ENCODE results near the gene MAP2K2. TPM values are rescaled to one million over a fixed set of nuclear protein-coding genes. Genes with fewer than 3 reads are reported as not detected.

Gene MAP2K2
- polyA plus RNA-seq, 3 donors: 30.5 to 94.5 (median 40.2) TPM

GRCh38 chr19:4103080-4103433 is 20.9 kb downstream of the MAP2K2 start:
- Mint-ChIP-seq H3K36me3 (peaks cover 63 to 93% of the 10 kb centered on the region in 2 donors), H3K4me1 (peaks cover 8% of the 10 kb centered on the region), H3K9me3 (no peaks in the 10 kb centered on the region), H3K27me3 (ENCODE audit: low read depth in 3 of 3) (no peaks in the 10 kb centered on the region), H3K4me3 (no peak overlapping the region), H3K27ac (peak overlapping the region in 1 of 7 donors; percentile 43)
- no peak for DNase-seq
- no peak overlapping the region for H3K27ac ChIP-seq (ENCODE audit: low read depth in 1 of 2, low read length in 2 of 2)
- H3K79me2 ChIP-seq (ENCODE audit: insufficient read depth, low read length): no peaks in the 10 kb centered on the region
- H2AFZ ChIP-seq (ENCODE audit: insufficient read depth, low read depth, low read length, poor library complexity, severe bottlenecking): no peak overlapping the region
- WGBS (ENCODE audit: insufficient coverage): 28% methylated on average over 8 of the region's 9 CpGs
- peaks cover 19% of the 10 kb centered on the region for H4K20me1 ChIP-seq (ENCODE audit: insufficient read depth, low read length)
- intact Hi-C loops (cut with micrococcal nuclease): no loop called here
- peaks cover 64 to 87% of the 10 kb centered on the region in 2 donors for H3K36me3 ChIP-seq (replicated peaks in 1 of 2; ENCODE audit: control insufficient read depth in 1 of 2, insufficient read depth in 2 of 2, low read length in 2 of 2)
- no peak overlapping the region for H3K4me2 ChIP-seq (replicated peaks; ENCODE audit: extremely low read depth, low read length, poor library complexity, severe bottlenecking)
- no peaks in the 10 kb centered on the region for H3K9me3 ChIP-seq (replicated peaks in 1 of 2; ENCODE audit: control insufficient read depth in 1 of 2, insufficient read depth in 1 of 2, low read length in 2 of 2)
- H3K27me3 ChIP-seq (ENCODE audit: control insufficient read depth in 2 of 2, insufficient read depth in 2 of 2, low read length in 2 of 2): no peaks in the 10 kb centered on the region
- H3K9ac ChIP-seq (ENCODE audit: insufficient read depth, low read length, poor library complexity, severe bottlenecking): no peak overlapping the region
- no peaks in the 10 kb centered on the region for H3K4me1 ChIP-seq (ENCODE audit: control insufficient read depth in 1 of 2, insufficient read depth in 2 of 2, low read length in 2 of 2)
- H3K4me3 ChIP-seq (replicated peaks in 1 of 3; ENCODE audit: low read depth in 2 of 3, low read length in 3 of 3): no peak overlapping the region
- no peak for TF ChIP-seq CTCF (IDR thresholded peaks at IDR 0.05)

- Histone ChIP-seq H4K20me1 (ENCODE audit: insufficient read depth, low read length) (peaks cover 19% of the 10 kb centered on the region), H3K4me1 (ENCODE audit: control insufficient read depth in 1 of 2, insufficient read depth in 2 of 2, low read length in 2 of 2) (no peaks in the 10 kb centered on the region), H3K27ac (ENCODE audit: low read depth in 1 of 2, low read length in 2 of 2) (no peak overlapping the region), H3K9me3 (replicated peaks in 1 of 2; ENCODE audit: control insufficient read depth in 1 of 2, insufficient read depth in 1 of 2, low read length in 2 of 2) (no peaks in the 10 kb centered on the region), H3K4me2 (replicated peaks; ENCODE audit: extremely low read depth, low read length, poor library complexity, severe bottlenecking) (no peak overlapping the region), H2AFZ (ENCODE audit: insufficient read depth, low read depth, low read length, poor library complexity, severe bottlenecking) (no peak overlapping the region), H3K27me3 (ENCODE audit: control insufficient read depth in 2 of 2, insufficient read depth in 2 of 2, low read length in 2 of 2) (no peaks in the 10 kb centered on the region), H3K79me2 (ENCODE audit: insufficient read depth, low read length) (no peaks in the 10 kb centered on the region), H3K36me3 (replicated peaks in 1 of 2; ENCODE audit: control insufficient read depth in 1 of 2, insufficient read depth in 2 of 2, low read length in 2 of 2) (peaks cover 65 to 87% of the 10 kb centered on the region in 2 donors), H3K9ac (ENCODE audit: insufficient read depth, low read length, poor library complexity, severe bottlenecking) (no peak overlapping the region), H3K4me3 (replicated peaks in 1 of 3; ENCODE audit: low read depth in 2 of 3, low read length in 3 of 3) (no peak overlapping the region)
- TF ChIP-seq CTCF (IDR thresholded peaks at IDR 0.05): no peak
- no peak overlapping the region for H3K27ac Mint-ChIP-seq
- peaks cover 8% of the 10 kb centered on the region for H3K4me1 Mint-ChIP-seq
- no peaks in the 10 kb centered on the region for H3K9me3 Mint-ChIP-seq
- H3K27me3 Mint-ChIP-seq (ENCODE audit: low read depth in 3 of 3): no peaks in the 10 kb centered on the region
- 93% methylated on average over 50 of the region's 53 CpGs for WGBS (ENCODE audit: insufficient coverage)
- H3K36me3 Mint-ChIP-seq: peaks cover 62 to 93% of the 10 kb centered on the region in 2 donors
- DNase-seq: no peak
- intact Hi-C loops (cut with micrococcal nuclease): no loop called here
- no peak overlapping the region for H3K4me3 Mint-ChIP-seq
These were observed 21.4 kb downstream of the MAP2K2 start for GRCh38 chr19:4102339-4103079.

All from CD14-positive monocyte (primary cell).